GM23248 (cell line): ENCODE results near the gene ABLIM2.

Source experiments
- EZH2 ChIP-seq: fragments of 200-600 bp; sonication (generic); IDR thresholded peaks from 2 replicates; pipeline ENCODE4 v1.6.1; 2018; ENCODE audit warnings: antibody characterized with exemption, mild to moderate bottlenecking; ENCODE audit not compliant: insufficient read depth, poor library complexity, severe bottlenecking
- EZH2phosphoT487 ChIP-seq: fragments of 200-600 bp; sonication (generic); IDR thresholded peaks from 2 replicates; pipeline ENCODE4 v1.6.1; 2018; ENCODE audit warnings: antibody characterized with exemption, moderate library complexity, mild to moderate bottlenecking, low read depth; ENCODE audit not compliant: insufficient read depth

DNA sequence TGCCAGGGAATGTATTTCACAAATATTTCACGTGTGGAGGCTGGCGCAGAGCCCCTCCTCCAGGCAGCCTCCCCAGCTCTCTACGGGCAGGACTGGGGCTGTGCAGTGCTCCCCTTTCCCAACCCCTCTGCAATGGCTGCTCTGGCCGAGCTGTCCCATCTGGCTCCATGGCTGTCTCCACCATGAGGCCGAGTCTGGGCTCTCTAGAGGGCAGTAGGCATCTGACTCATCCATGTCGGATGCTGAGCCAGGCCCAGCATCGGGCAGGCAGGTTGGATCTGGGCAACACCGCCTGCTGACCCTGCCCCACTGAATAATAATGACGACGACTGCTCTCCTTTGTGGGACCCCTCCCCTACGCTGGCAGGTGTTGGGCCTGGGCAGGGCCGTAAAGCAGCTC lies 29.5 kb upstream of the ABLIM2 start:
- TF ChIP-seq EZH2 (no peak), EZH2phosphoT487 (no peak)
